GM10266 (cell line): Measurements from ENCODE around the gene SLC25A38.
A peak's percentile ranks its signal among the peaks of the same experiment; 100 is the strongest.

Source experiments
- DNase-seq: peaks from one replicate; pipeline ENCODE4 v3.0.0; 2012; ENCODE audit errors: extremely low spot score
- TF ChIP-seq, protein P1 (sequence below): IDR thresholded peaks from 2 replicates; pipeline ENCODE4 v1.5.1; 2012; ENCODE audit warnings: mild to moderate bottlenecking, low read depth; ENCODE audit not compliant: control insufficient read depth, insufficient read depth; ENCODE audit errors: missing control alignments

SLC25A38 gene

DNA sequence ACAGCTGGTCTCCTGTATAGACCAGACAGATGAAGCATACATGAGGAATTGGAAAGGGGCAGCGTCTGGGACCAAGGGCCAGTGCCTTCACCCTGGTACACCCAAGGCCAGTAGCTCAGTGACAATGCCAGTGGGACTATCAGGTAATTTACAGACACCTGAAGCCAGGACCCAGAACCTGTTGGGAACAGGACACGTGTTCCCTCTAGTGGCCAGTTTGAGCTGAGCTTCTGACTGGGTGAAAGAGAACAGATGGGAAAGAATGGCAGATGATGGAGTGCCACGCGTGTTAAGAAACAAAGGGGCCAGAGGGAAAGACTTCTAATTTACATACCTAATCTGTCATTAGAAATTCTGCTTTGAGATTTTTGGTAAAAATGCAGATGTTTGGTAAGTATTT lies 5.1 kb upstream of the SLC25A38 start:
- DNase-seq: peak; percentile 59
- TF ChIP-seq, protein P1, sequence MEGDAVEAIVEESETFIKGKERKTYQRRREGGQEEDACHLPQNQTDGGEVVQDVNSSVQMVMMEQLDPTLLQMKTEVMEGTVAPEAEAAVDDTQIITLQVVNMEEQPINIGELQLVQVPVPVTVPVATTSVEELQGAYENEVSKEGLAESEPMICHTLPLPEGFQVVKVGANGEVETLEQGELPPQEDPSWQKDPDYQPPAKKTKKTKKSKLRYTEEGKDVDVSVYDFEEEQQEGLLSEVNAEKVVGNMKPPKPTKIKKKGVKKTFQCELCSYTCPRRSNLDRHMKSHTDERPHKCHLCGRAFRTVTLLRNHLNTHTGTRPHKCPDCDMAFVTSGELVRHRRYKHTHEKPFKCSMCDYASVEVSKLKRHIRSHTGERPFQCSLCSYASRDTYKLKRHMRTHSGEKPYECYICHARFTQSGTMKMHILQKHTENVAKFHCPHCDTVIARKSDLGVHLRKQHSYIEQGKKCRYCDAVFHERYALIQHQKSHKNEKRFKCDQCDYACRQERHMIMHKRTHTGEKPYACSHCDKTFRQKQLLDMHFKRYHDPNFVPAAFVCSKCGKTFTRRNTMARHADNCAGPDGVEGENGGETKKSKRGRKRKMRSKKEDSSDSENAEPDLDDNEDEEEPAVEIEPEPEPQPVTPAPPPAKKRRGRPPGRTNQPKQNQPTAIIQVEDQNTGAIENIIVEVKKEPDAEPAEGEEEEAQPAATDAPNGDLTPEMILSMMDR: peak; percentile 88

- TF ChIP-seq, protein P1: no peak
- no peak for DNase-seq
Measured at GRCh38 chr3:39378957-39379777, 4.0 kb upstream of the SLC25A38 start.

GRCh38 chr3:39379778-39380155 lies 3.4 kb upstream of the SLC25A38 start:
- TF ChIP-seq, protein P1: no peak
- DNase-seq: no peak

DNA sequence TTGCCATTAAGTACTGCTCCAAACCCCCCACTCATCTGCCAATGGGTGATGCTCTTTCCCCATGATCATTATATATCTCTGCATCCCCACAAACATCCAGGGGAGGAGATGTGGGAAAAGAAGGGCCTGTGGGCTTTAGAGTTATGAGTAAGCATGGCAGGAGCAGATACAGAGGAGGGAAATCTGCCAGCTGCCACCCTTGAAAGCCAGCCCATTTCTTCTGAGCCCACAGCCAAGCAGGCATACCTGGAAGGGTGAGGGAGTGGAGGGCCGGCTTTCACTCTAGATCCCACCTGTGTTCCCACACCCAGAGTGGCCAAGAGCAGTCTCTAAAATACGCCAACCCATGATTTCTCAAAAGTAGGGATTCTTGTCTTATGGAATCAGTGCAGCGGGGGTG lies 1.7 kb upstream of the SLC25A38 start:
- DNase-seq: no peak
- TF ChIP-seq, protein P1: no peak

DNA sequence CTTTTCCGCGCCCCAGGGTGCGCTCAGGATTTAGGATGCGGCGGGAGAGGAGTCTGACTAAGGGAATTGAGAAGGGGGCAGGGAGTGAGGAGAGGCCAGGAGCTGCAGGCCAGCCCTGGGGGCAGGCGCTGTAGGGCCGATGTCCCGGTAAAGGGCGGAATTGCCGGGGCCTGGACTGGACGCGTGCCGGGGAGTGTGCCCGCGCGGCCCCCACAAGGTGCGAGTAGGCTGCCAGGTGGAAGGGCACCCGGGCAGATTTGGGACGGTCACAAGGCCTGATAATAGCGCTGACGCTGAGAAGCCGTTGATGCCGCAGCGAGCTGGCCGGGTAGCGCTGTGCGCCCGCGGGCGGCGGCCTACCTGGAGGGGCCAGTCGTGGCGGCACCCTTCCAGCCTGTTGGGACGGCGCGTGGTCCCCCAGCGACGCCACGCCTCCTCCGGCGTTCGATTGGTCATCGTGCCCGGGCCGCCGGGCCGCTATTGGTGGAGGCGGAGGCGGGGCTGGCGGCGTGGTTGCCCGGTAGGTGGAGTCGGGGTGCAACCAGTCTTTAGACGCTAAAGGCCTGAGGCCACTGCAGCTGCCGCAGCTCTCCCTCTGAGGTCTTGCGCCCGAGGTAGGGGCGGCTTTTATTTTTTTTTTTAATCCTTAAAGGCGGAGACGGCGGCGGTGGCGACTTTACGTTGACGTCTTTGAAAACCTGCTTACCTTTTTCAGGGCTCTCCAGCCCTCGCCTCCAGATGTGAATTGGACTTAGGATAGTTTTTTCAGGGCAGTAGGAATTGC lies 903 bp downstream of the SLC25A38 start:
- peak; percentile 95 for DNase-seq
- TF ChIP-seq, protein P1: no peak

DNA sequence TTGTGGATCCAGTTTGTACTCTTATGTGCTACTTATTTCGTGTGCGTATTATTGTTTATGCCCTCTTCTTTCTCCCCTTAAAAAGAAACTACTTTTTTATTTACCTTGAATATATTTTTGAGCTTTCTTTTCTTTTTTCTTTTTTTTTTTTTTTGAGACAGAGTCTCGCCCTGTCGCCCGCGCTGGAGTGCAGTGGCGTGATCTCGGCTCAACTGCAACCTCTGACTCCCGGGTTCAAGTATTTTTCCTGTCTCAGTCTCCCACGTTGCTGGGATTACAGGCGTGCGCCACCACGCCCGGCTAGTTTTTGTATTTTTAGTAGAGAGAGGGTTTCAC lies 1.5 kb downstream of the SLC25A38 start:
- TF ChIP-seq, protein P1: no peak

More for the DNA sequence above, 1.5 kb downstream of the SLC25A38 start:
- DNase-seq: no peak
